Activated CD4-positive, alpha-beta T cell treated with anti-CD3 and anti-CD28 coated beads, Interleukin-10, Interleukin-2, amounts not matched to agents 100 ng/mL and 50 ng/mL, durations not matched to agents 16 hours and 8 hours (primary cell): ENCODE measurements around the gene DBN1.

Experiments
- DNase-seq: peaks from one replicate; pipeline ENCODE4 v3.0.0-alpha.2; 2020

The DBN1 gene

GRCh38 chr5:177504086-177505056, 30.9 kb upstream of the DBN1 start:
- no peak for DNase-seq

GRCh38 chr5:177503351-177504085, 30.1 kb upstream of the DBN1 start:
- no peak for DNase-seq

- DNase-seq: no peak
Measured at GRCh38 chr5:177502886-177503285, 29.5 kb upstream of the DBN1 start.

GRCh38 chr5:177501874-177502678, 28.6 kb upstream of the DBN1 start:
- no peak for DNase-seq

GRCh38 chr5:177500685-177501522, 27.5 kb upstream of the DBN1 start:
- DNase-seq: peak; percentile 84

- DNase-seq: no peak
Measured at GRCh38 chr5:177499842-177500241, 26.4 kb upstream of the DBN1 start.

- peak; percentile 42 for DNase-seq
Measured at GRCh38 chr5:177498013-177498787, 24.8 kb upstream of the DBN1 start.

- peak; percentile 97 for DNase-seq
Measured at GRCh38 chr5:177497292-177498012, 24.0 kb upstream of the DBN1 start, which contains the start of gene PDLIM7. TSS of gene PDLIM7 (minus strand) at chr5:177497604. CDS start at chr5:177496512, 1,092 bp downstream.

- DNase-seq: no peak
Measured at GRCh38 chr5:177496727-177497291, 23.4 kb upstream of the DBN1 start.

GRCh38 chr5:177496070-177496726, 22.8 kb upstream of the DBN1 start:
- DNase-seq: no peak

GRCh38 chr5:177495243-177496060, 22.0 kb upstream of the DBN1 start:
- DNase-seq: no peak

- DNase-seq: peak; percentile 61
Measured at GRCh38 chr5:177494346-177495195, 21.1 kb upstream of the DBN1 start.

- DNase-seq: no peak
Measured at GRCh38 chr5:177493795-177494345, 20.4 kb upstream of the DBN1 start.

- no peak for DNase-seq
Measured at GRCh38 chr5:177492841-177493240, 19.4 kb upstream of the DBN1 start.

- DNase-seq: no peak
Measured at GRCh38 chr5:177491983-177492746, 18.7 kb upstream of the DBN1 start.

GRCh38 chr5:177491429-177491945, 18.1 kb upstream of the DBN1 start:
- peak; percentile 55 for DNase-seq
